A549 treated with AZD9567 at 1 μM for 4 hours (cell line): ENCODE results near the gene SPSB4. TPM values are rescaled to one million over a fixed set of nuclear protein-coding genes. Genes with fewer than 3 reads are reported as not detected.

ENCODE experiments used
- total RNA-seq: library from RNA; stranded (reverse); fragments of 200-300 nt; extraction: Qiagen RNA extraction; gene quantifications from 5 replicates; pipeline ENCODE4 v1.2.3, GENCODE V29; 2022; ENCODE audit not compliant: insufficient read depth

Gene SPSB4
- total RNA-seq, result 0.15 to 0.31 TPM (median 0.23 TPM) in 4 of 5 replicates, not detected in the other

DNA sequence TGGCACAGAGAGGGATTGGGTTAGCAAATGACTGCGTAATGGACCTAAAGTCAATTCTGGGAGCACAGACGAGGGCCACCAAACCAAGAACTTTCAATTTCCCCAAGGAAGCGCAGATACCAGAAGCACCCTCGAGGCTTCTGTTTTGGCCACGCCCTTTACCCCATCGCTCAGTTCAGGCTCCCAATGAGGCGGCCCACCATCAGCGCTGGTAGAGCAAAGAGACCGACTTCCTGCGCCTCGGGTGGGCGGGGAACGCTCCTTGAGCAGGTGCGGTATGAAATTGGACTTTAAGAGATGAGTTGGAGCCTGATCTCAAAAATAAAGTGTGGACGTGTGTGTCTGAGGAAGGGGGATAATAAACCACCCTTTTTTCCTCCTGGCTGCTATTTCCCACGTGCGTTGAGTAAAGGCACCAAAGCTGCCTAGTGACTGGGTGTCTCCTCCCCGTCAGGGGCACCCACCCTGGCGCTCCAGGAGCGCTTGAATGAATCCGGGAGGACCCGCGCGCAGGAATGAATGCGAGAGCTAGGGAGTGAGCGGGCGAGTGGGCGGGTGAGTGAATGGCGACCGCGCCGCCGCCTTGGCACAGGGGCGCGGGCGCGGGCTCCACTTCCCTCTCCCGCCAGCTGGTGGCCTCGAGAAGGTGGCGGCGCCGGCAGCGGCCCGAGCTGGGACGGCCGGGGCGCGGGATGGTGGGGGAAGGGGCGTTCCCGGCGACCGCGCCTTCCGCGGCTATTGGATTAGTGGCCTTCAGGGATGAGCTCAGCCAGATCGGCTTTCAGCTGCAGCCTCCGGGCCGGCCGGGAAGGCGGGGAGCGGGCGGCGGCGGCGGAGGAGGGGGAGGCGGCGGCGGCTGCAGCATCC is at the start of gene SPSB4:
Gene SPSB4, plus strand, starts transcription at position 772 of the 867 bp plus-strand sequence. CDS start 14,758 bp downstream, outside the sequence.

Other genes with a start within 250 kb of the SPSB4 start
- gene SLC25A36, start 109.5 kb upstream of the SPSB4 start, total RNA-seq, result 16.7 to 25.7 TPM (median 22.6 TPM) in 5 replicates
- 11.3 to 15.4 TPM (median 14.4 TPM) in 5 replicates for gene PXYLP1, start 180.5 kb downstream of the SPSB4 start, total RNA-seq